Dendritic cell treated with granulocyte-macrophage colony-stimulating factor and Interleukin-4, amounts not matched to agents 40 ng/mL and 50 ng/mL, for 4 days (primary cell): ENCODE results near the gene ABTB2.

Experiments
- H3K27ac Mint-ChIP-seq: one replicate; pipeline ENCODE4 v1.8.0; 2022; ENCODE audit warnings: mild to moderate bottlenecking, mixed read lengths
- H3K27me3 Mint-ChIP-seq: one replicate; pipeline ENCODE4 v1.8.0; 2022; ENCODE audit warnings: mild to moderate bottlenecking, mixed read lengths
- H3K36me3 Mint-ChIP-seq: one replicate; pipeline ENCODE4 v1.8.0; 2022; ENCODE audit warnings: low read depth, mixed read lengths
- H3K4me1 Mint-ChIP-seq: one replicate; pipeline ENCODE4 v1.8.0; 2022; ENCODE audit warnings: low read depth, mixed read lengths
- H3K4me3 Mint-ChIP-seq: one replicate; pipeline ENCODE4 v1.8.0; 2022; ENCODE audit warnings: mild to moderate bottlenecking, moderate library complexity, mixed read lengths
- H3K9me3 Mint-ChIP-seq: one replicate; pipeline ENCODE4 v1.8.0; 2022; ENCODE audit warnings: mixed read lengths
- intact Hi-C: fragments of 100-400 bp; cut with micrococcal nuclease; formaldehyde crosslinking; loops from one replicate; pipeline ENCODE4 v1.15.0; 2022

ABTB2 gene

GRCh38 chr11:34343686-34344085 lies 14.1 kb downstream of the ABTB2 start:
- H3K36me3 Mint-ChIP-seq: no peaks in the 10 kb centered on the region
- no peak overlapping the region for H3K27ac Mint-ChIP-seq
- peaks cover 33% of the 10 kb centered on the region for H3K4me1 Mint-ChIP-seq
- no peaks in the 10 kb centered on the region for H3K9me3 Mint-ChIP-seq
- intact Hi-C loops: no loop called here
- H3K27me3 Mint-ChIP-seq: peaks cover 6% of the 10 kb centered on the region
- H3K4me3 Mint-ChIP-seq: no peak overlapping the region

- intact Hi-C loops: no loop called here
- peaks cover 4% of the 10 kb centered on the region for H3K27me3 Mint-ChIP-seq
- H3K9me3 Mint-ChIP-seq: no peaks in the 10 kb centered on the region
- no peaks in the 10 kb centered on the region for H3K36me3 Mint-ChIP-seq
- no peak overlapping the region for H3K27ac Mint-ChIP-seq
- H3K4me1 Mint-ChIP-seq: peaks cover 36% of the 10 kb centered on the region
- H3K4me3 Mint-ChIP-seq: no peak overlapping the region
Observed at GRCh38 chr11:34343153-34343552, 14.7 kb downstream of the ABTB2 start.

GRCh38 chr11:34341931-34342533 lies 15.8 kb downstream of the ABTB2 start:
- intact Hi-C loops: no loop called here
- peaks cover 42% of the 10 kb centered on the region for H3K4me1 Mint-ChIP-seq
- peaks cover 4% of the 10 kb centered on the region for H3K27me3 Mint-ChIP-seq
- no peaks in the 10 kb centered on the region for H3K9me3 Mint-ChIP-seq
- H3K4me3 Mint-ChIP-seq: no peak overlapping the region
- no peak overlapping the region for H3K27ac Mint-ChIP-seq
- H3K36me3 Mint-ChIP-seq: no peaks in the 10 kb centered on the region

- no peak overlapping the region for H3K27ac Mint-ChIP-seq
- H3K36me3 Mint-ChIP-seq: no peaks in the 10 kb centered on the region
- H3K4me3 Mint-ChIP-seq: no peak overlapping the region
- H3K4me1 Mint-ChIP-seq: peaks cover 42% of the 10 kb centered on the region
- no peaks in the 10 kb centered on the region for H3K9me3 Mint-ChIP-seq
- intact Hi-C loops: no loop called here
- H3K27me3 Mint-ChIP-seq: peaks cover 4% of the 10 kb centered on the region
Observed at GRCh38 chr11:34341096-34341495, 16.7 kb downstream of the ABTB2 start.

- H3K27me3 Mint-ChIP-seq: peaks cover 2% of the 10 kb centered on the region
- no peaks in the 10 kb centered on the region for H3K36me3 Mint-ChIP-seq
Observed at GRCh38 chr11:34340653-34341052, 17.2 kb downstream of the ABTB2 start.

GRCh38 chr11:34339149-34340064 lies 18.4 kb downstream of the ABTB2 start:
- intact Hi-C loops: no loop called here
- H3K9me3 Mint-ChIP-seq: no peaks in the 10 kb centered on the region
- H3K4me1 Mint-ChIP-seq: peaks cover 32% of the 10 kb centered on the region
- H3K27me3 Mint-ChIP-seq: no peaks in the 10 kb centered on the region
- H3K36me3 Mint-ChIP-seq: no peaks in the 10 kb centered on the region
- no peak overlapping the region for H3K27ac Mint-ChIP-seq
- no peak overlapping the region for H3K4me3 Mint-ChIP-seq

More at GRCh38 chr11:34340653-34341052, 17.2 kb downstream of the ABTB2 start:
- Mint-ChIP-seq H3K4me1 (peaks cover 42% of the 10 kb centered on the region), H3K9me3 (no peaks in the 10 kb centered on the region), H3K4me3 (no peak overlapping the region), H3K27ac (no peak overlapping the region)
- intact Hi-C loops: no loop called here

GRCh38 chr11:34337016-34337415 lies 20.8 kb downstream of the ABTB2 start:
- Mint-ChIP-seq H3K4me3 (no peak overlapping the region), H3K36me3 (no peaks in the 10 kb centered on the region), H3K9me3 (no peaks in the 10 kb centered on the region), H3K27me3 (no peaks in the 10 kb centered on the region), H3K4me1 (peaks cover 32% of the 10 kb centered on the region), H3K27ac (no peak overlapping the region)
- intact Hi-C loops: no loop called here

GRCh38 chr11:34335801-34336200 lies 22.0 kb downstream of the ABTB2 start:
- H3K36me3 Mint-ChIP-seq: no peaks in the 10 kb centered on the region
- H3K27me3 Mint-ChIP-seq: no peaks in the 10 kb centered on the region
- intact Hi-C loops: no loop called here
- H3K27ac Mint-ChIP-seq: no peak overlapping the region
- H3K9me3 Mint-ChIP-seq: no peaks in the 10 kb centered on the region
- peaks cover 30% of the 10 kb centered on the region for H3K4me1 Mint-ChIP-seq
- no peak overlapping the region for H3K4me3 Mint-ChIP-seq

- H3K36me3 Mint-ChIP-seq: no peaks in the 10 kb centered on the region
- no peaks in the 10 kb centered on the region for H3K27me3 Mint-ChIP-seq
- no peak overlapping the region for H3K27ac Mint-ChIP-seq
- no peaks in the 10 kb centered on the region for H3K9me3 Mint-ChIP-seq
- peaks cover 30% of the 10 kb centered on the region for H3K4me1 Mint-ChIP-seq
- intact Hi-C loops: no loop called here
- no peak overlapping the region for H3K4me3 Mint-ChIP-seq
Observed at GRCh38 chr11:34335331-34335730, 22.5 kb downstream of the ABTB2 start.

GRCh38 chr11:34333787-34334186 lies 24.0 kb downstream of the ABTB2 start:
- H3K27ac Mint-ChIP-seq: no peak overlapping the region
- intact Hi-C loops: no loop called here
- H3K9me3 Mint-ChIP-seq: no peaks in the 10 kb centered on the region
- H3K4me3 Mint-ChIP-seq: no peak overlapping the region
- H3K36me3 Mint-ChIP-seq: no peaks in the 10 kb centered on the region
- peaks cover 17% of the 10 kb centered on the region for H3K4me1 Mint-ChIP-seq
- no peaks in the 10 kb centered on the region for H3K27me3 Mint-ChIP-seq

GRCh38 chr11:34332524-34332923 lies 25.3 kb downstream of the ABTB2 start:
- Mint-ChIP-seq H3K4me1 (peaks cover 8% of the 10 kb centered on the region), H3K9me3 (no peaks in the 10 kb centered on the region), H3K27me3 (no peaks in the 10 kb centered on the region), H3K36me3 (no peaks in the 10 kb centered on the region), H3K27ac (no peak overlapping the region), H3K4me3 (no peak overlapping the region)
- intact Hi-C loops: no loop called here

- Mint-ChIP-seq H3K4me1 (peaks cover 8% of the 10 kb centered on the region), H3K27me3 (no peaks in the 10 kb centered on the region), H3K27ac (no peak overlapping the region), H3K36me3 (no peaks in the 10 kb centered on the region), H3K9me3 (no peaks in the 10 kb centered on the region), H3K4me3 (no peak overlapping the region)
- intact Hi-C loops: no loop called here
Observed at GRCh38 chr11:34331736-34332135, 26.1 kb downstream of the ABTB2 start.

- Mint-ChIP-seq H3K9me3 (no peaks in the 10 kb centered on the region), H3K4me3 (no peak overlapping the region), H3K27ac (no peak overlapping the region), H3K4me1 (peaks cover 8% of the 10 kb centered on the region), H3K36me3 (no peaks in the 10 kb centered on the region), H3K27me3 (no peaks in the 10 kb centered on the region)
- intact Hi-C loops: no loop called here
Observed at GRCh38 chr11:34331329-34331728, 26.5 kb downstream of the ABTB2 start.

- Mint-ChIP-seq H3K4me3 (no peak overlapping the region), H3K27ac (no peak overlapping the region)
- intact Hi-C loops: no loop called here
Observed at GRCh38 chr11:34330653-34331052, 27.2 kb downstream of the ABTB2 start.

More at GRCh38 chr11:34330653-34331052, 27.2 kb downstream of the ABTB2 start:
- H3K9me3 Mint-ChIP-seq: no peaks in the 10 kb centered on the region
- peaks cover 8% of the 10 kb centered on the region for H3K4me1 Mint-ChIP-seq
- no peaks in the 10 kb centered on the region for H3K36me3 Mint-ChIP-seq
- no peaks in the 10 kb centered on the region for H3K27me3 Mint-ChIP-seq
